Epithelial cell of proximal tubule (primary cell): ENCODE measurements around the gene MIR17HG. TPM values are rescaled to one million over a fixed set of nuclear protein-coding genes. Genes with fewer than 3 reads are reported as not detected.

Source experiments
- DNase-seq: peaks from one replicate; pipeline ENCODE4 v3.0.0-alpha.2; 2011; ENCODE audit warnings: low read depth
- H3K4me3 ChIP-seq: 2 replicates; pipeline ENCODE4 v1.5.1; 2011; ENCODE audit warnings: low read depth, mild to moderate bottlenecking, low read length
- CTCF ChIP-seq: conservative IDR thresholded peaks from 2 replicates; pipeline ENCODE4 v1.5.1; 2012; ENCODE audit warnings: low read depth, mild to moderate bottlenecking, low read length
- total RNA-seq: library from RNA; depleted of rRNA; stranded (reverse); fragments of >200 nt; gene quantifications from 2 replicates; pipeline ENCODE4 v1.2.3, GENCODE V29; 2015

MIR17HG gene
- total RNA-seq, 1 donor from 2014 or later, result 5.1 TPM

- no peak for TF ChIP-seq CTCF
- no peak overlapping the region for H3K4me3 ChIP-seq
- DNase-seq, result no peak
Measured at GRCh38 chr13:91358387-91358782, 10.9 kb downstream of the MIR17HG start.

- DNase-seq, result no peak
- TF ChIP-seq CTCF, result no peak
- H3K4me3 ChIP-seq, result no peak overlapping the region
Measured at GRCh38 chr13:91359111-91359510, 11.6 kb downstream of the MIR17HG start.

DNA sequence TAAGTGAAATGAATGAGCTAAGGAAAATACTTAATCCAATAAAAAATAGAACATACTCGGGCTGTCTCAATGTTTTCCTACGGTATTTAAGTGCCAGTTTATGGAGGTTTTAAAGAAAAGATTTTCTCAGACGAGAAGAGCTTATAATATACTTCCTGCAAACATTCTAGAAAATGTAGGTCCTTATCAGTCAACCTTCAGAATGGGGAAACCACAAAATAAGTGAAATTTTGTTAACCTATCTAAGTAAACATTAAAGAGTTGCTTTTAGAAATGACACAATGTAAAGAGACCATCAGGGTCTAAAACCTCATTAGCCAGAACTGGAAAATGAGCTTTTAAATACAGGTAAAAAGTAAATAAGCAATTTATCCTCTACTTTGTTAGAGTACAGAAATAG, 12.1 kb downstream of the MIR17HG start:
- H3K4me3 ChIP-seq, result no peak overlapping the region
- DNase-seq, result no peak
- TF ChIP-seq CTCF, result no peak

GRCh38 chr13:91360246-91360751, 12.8 kb downstream of the MIR17HG start:
- no peak for DNase-seq
- H3K4me3 ChIP-seq, result no peak overlapping the region
- no peak for TF ChIP-seq CTCF

DNA sequence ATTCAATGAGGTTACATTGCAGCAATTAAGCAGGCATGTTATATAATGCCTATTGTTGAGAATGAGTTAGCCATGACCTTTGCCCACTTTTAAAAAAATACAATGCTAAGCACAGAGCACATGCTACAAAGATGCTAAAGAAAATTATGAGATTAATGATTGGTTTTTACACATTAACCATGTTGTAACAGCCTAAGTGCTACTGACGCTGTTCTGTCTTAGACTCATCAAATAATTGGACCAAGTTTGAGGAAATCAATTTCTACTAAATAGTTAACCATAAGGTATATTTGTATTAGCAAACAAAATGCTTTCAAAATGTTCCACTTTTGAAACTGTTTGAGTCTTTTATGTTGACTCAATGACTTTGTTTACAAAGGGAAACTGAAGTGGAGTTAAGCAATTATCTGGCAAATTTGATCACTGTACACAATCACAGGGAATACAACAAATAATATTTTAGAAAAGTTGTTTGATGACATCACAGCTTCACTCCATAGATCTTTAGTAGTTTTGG, 14.3 kb downstream of the MIR17HG start:
- no peak for DNase-seq
- no peak for TF ChIP-seq CTCF

GRCh38 chr13:91362908-91363307, 15.4 kb downstream of the MIR17HG start:
- no peak overlapping the region for H3K4me3 ChIP-seq
- TF ChIP-seq CTCF, result no peak
- no peak for DNase-seq

More for the DNA sequence above, 14.3 kb downstream of the MIR17HG start:
- no peak overlapping the region for H3K4me3 ChIP-seq

DNA sequence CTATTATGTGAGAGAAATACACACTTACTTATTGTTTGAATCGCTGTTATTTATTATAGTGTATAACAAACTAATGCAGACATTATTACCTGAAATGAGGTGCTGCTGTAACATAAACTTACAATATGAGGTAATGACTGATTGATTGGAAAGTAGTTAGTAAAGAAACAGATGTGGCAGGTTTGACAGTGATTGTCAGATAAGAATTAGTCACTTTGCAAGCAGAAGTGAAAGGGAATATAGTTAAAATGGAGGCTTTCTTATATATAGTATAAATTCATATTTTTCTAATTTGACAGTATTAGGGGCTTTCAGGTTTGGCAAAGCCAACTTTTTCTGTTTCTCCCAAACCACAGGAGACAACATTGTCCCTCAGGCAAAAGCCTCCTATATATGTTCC, 20.6 kb downstream of the MIR17HG start:
- TF ChIP-seq CTCF, result no peak
- DNase-seq, result no peak
- no peak overlapping the region for H3K4me3 ChIP-seq
